AG08396 (cell line): Measurements from ENCODE around the gene ZBTB16.

Experiments used
- DNase-seq: peaks from one replicate; pipeline ENCODE4 v3.0.0; 2012; ENCODE audit warnings: low spot score, mixed read lengths

ZBTB16 gene

DNA sequence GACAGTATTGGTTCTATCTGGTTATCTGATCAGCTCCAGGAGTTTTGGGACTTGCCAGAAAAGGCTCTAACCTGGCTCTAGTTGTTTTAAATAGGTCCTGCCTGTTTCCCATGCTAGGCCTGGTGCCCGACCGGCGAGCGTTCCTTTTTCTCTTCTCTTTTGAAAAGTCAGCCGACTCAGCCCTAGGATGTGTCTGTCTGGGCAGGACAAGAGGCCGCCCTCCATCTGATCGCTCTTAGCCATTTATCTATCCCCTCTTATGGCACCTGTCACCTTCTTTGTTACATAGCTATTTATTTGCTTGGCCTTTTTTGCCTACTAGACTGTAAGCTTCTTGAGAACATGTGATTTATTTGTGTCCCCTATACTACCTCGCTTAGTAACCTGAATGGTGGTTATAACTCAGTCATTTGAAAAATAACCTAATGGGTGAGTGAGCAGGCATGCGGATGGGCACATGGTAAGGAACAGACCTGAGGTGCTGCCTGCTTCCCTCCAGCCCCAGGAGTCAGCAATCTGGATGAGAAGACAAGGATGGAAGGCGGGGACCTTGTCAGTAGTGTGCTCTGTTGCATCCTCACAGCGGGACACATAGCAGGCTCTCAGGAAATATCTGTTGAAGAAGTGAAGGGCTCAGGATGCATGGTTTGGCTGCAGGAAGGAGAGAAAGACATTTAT is 108.4 kb downstream of the ZBTB16 start:
- DNase-seq: no peak

GRCh38 chr11:114168691-114169090 is 109.2 kb downstream of the ZBTB16 start:
- DNase-seq: no peak

DNA sequence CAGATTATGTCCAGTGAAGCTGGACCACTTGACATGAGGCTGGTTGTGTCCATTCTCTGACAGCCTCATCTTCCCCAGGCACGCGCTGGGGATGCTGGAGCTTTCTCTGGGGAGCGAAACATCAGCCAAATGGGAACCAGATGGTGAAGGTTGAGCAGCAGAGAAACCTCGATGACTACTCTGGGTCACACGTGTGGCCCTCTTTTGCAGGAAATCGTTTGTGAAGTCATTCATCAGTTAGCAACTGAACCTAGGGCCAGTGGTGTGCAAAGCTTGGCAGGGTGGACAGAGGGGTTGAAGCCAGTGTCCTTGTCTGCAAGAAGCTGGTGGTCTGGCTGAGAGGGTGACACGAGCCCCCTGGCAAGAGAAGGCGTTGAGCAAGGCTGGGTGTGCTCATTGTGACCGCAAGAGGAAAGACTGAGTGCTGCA is 109.8 kb downstream of the ZBTB16 start:
- no peak for DNase-seq

GRCh38 chr11:114169821-114170220 is 110.3 kb downstream of the ZBTB16 start:
- DNase-seq: no peak

DNA sequence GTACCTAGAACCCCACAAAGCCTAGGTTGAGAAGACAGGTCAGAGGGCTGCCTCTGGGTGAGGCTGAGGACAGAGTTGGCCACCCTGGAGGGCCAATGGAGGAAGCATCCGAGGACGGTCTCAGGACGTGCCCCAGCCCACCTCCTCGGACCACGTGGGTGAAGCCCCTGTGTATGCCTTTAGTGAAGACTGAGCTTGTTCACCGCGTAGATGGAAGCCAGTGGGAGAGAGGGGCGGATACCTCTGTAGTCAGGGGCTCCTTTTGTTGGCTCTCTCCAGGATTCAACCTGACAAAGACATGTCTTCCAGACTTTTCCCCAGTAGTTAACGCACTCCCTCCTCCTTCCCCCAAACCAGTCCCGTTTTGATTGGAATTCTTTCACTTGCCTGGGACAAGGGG is 110.7 kb downstream of the ZBTB16 start:
- DNase-seq: no peak

DNA sequence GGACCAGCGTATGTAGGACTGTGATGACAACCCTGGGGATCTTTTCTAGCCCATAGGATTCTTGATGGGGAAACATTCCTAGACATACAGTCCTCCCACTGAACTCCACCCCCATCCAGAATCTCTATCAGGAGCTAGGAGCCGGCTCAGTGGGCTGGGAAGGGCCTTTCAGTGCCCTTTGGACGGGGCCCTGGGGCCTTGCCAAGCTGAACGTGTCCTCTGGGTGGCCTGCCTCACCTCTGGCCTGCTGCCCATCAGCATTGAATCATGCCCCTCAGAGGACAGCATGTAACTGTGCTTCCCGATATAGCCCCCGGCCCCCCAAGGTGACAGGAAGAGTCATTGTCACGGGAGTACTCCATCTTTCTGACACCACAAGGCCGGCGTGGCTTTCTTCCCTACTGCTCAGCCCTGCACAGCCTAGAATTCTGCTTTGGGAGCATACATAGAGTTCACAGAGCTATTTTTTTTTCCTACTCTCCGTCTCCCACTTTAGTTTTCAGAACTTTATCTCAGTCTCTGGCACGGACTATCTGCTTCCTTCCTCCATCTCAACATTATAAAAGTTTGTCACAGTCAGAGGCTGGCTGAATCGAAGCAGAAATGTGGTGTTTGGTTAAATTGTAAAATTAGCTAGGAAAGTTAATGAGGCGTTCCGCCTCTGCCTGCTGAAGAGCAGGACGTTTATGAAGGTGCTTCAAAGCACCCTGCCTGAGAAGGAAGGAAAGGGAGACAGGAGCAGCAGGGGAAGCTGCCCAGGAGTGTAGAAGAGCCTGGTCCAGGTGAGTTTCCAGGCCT is 111.9 kb downstream of the ZBTB16 start:
- DNase-seq: no peak

- DNase-seq: no peak
These were observed 112.7 kb downstream of the ZBTB16 start for GRCh38 chr11:114172055-114172861.

DNA sequence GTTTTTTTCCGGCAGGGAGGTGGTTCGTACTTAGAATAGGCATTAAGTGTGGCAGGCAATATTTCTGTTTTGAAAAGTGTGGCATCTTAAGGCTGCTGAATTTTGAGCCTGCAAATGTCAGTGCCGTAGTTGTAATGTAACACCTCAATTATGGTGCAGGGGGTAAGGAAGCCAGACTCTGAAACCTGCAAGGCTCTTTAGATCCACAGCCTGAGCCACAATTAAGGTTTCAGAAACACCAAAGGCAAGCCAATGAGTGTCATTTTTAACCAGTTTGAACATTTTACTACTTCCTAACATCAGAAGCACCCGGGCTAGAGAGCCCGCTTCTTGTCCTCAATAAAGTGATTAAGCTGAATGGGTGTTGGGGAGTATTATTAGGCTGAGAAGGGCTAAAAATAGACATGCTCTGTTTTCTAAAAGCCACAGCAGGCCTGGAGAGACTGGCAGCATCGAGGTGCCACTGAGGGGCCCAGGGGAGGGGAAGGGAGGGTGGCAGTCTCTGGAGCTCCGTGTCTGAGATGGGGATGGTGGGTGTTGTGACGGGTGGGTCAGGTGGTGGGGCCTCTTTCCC is 113.4 kb downstream of the ZBTB16 start:
- DNase-seq: no peak

GRCh38 chr11:114173843-114174242 is 114.3 kb downstream of the ZBTB16 start:
- no peak for DNase-seq

- DNase-seq: no peak
These were observed 115.4 kb downstream of the ZBTB16 start for GRCh38 chr11:114174712-114175495.

DNA sequence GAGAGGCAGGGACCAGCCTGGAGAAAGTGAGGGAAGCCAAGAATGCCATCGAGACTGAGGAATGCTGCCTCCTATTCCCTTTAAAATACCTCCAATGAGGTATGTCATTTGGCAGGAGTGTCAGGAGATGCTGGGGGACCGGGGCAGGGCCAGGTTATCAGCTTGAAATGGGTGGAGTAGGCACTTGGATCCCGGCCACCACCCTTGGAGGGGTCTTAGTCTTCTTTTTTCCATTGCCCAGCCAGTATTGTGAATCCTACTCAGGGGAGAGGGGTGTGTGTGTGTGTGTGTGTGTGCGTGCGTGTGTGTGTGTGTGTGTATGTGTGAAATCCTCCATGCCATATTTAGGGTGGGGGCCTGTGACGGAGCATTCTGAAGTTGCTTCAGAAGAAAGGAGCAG is 116.2 kb downstream of the ZBTB16 start:
- no peak for DNase-seq

DNA sequence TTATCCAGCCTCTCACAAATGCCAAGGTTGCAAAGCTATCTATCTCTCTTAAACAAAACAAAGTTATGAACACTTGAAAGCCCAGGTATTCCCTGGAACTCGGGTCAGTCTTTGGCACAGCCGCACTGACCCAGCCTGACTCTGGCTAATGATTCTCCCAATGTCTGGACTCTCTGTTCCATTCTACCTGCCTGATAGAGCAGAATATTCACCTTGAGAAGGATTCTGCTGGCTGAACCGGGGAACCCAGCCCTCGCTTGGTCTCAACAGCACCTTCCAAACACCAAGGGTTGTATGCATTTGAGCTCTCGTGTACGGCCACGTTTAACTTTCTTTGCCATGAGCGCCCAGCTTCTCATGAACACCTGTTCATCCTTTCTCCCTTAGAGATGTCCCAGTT is 116.8 kb downstream of the ZBTB16 start:
- DNase-seq: no peak

GRCh38 chr11:114178656-114179055 is 119.1 kb downstream of the ZBTB16 start:
- no peak for DNase-seq

GRCh38 chr11:114179234-114179941 is 119.9 kb downstream of the ZBTB16 start:
- DNase-seq: no peak

DNA sequence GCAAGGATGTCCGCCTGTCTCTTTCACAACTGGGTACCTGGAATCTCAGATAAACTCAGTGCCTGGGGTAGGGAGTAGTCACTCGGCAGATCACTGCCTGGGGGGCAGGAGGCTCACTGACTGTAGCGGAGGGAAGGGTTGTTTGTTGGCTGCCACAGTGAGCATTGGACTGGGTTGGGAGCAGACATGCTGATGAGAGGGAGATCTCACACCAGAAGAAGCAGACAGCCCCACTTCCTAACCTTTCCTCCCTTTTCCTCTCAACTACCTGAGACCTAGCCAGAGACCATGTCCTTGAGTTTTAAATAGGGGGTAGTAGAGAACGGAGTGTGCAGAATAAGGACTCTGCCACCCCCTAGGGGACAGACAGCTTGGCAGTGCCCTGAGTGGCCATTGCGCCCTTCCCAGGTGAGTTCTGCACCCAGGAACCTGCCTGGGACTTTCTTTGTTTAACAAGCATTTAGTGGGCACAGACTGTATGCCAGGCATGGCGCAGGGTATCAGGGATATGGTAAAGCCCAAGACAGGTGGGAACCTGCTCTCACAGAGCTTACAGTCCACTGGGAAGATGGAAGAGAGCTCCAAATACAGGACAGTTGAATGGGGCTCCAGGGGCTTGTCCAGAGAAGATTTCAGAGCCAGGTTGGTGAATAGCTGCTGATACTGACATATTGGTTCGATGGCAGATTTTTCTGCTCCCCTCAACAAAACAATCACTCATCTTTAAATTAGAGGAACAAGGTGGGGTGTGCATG is 121.0 kb downstream of the ZBTB16 start:
- peak; percentile 20 for DNase-seq

GRCh38 chr11:114181195-114181594 is 121.7 kb downstream of the ZBTB16 start:
- DNase-seq: no peak

DNA sequence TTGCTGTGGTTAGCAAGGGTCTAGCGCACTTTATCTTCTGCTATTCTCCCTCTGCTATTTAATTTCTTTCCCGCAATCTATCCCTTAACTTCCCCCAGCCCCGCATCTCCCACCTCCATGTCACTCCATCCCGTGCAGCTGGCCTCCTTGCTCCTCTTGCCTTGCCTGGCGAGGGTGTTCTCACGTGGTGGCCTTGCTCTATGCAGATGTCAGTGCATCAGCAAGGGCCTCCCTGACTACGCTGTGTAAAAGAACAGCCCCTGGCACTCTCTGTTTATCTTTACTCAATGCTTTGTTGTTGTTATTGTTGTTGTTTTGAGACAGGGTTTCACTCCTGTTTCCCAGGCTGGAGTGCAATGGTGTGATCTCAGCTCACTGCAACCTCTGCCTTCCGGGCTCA is 122.2 kb downstream of the ZBTB16 start:
- DNase-seq: no peak

DNA sequence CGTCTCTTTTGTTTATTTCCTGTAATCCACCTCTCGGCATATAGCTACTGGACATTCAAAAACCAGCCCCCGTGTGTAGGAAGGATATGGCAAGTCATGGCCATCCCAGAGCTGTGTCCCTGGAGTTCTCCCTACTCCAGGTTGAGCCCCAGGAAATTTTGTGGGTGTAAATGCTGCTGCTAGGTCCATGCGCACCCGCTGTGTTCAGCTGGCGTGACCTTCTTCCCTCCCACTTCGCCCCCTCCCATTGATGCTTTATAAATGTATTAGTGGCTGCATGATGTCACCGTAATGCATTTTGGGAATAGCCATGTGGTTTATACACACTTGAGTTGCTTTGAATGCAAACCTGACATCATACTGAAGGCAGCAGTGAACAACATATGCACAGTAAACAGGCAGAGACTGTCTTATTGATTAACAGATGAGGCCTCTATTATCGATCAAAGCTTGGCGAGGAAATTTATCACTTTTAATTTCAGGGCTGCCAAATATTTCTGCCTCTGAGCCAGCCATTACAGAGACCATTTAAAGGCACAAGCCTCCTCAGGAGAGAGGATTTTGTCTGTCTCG is 123.0 kb downstream of the ZBTB16 start:
- no peak for DNase-seq

DNA sequence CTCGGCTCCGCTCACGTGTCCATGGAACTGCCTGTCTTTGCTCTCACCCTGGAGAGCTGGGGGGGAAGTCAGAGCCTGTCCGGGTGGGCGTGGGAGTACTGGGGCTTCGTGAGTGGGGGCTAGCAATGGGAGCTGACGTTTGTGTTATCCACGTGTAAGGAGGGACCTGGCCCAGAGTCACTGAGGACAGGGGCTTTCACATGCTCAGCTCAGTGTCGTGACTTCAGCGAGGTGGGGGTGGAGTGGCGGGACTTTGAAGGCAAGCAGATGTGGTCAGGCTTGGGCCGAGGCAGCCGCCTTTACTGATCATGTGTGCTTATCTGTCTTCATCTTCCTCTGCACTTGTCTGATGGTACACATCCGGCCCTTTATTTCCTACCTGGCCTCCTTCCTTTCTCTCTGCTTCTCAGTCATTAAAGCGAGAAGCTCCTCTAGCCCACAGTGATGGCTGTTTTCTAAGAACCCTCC is 123.6 kb downstream of the ZBTB16 start:
- DNase-seq: no peak

DNA sequence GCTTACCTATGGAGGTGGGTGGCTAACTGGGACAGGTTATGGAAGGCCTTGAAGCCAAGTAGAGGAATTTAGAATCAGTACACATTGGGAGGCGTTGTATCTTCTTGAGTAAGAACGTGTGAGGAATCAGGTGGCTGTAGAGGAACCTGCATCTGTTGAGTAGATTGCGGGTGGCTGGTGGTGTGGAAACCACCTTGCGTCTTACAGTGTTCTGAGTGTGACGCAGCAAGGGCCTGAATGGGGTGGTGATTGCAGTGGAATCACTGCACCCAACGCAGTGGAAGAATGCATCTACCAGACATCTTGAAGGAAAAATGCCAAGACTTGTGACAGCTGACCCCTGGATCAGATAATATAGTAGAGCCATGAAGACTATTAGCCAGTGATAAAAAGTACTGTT is 125.9 kb downstream of the ZBTB16 start:
- DNase-seq: no peak
